22Rv1 (cell line): ENCODE data around the gene KIAA0586.

ENCODE experiments used
- ZFX ChIP-seq: fragments of 450-650 bp; IDR thresholded peaks from 2 replicates; pipeline ENCODE4 v1.6.1; 2017; ENCODE audit warnings: antibody characterized with exemption, borderline replicate concordance
- TF ChIP-seq, protein P1 (sequence below): fragments of 450-650 bp; IDR thresholded peaks from 2 replicates; pipeline ENCODE4 v1.5.1; 2017; ENCODE audit warnings: mild to moderate bottlenecking

DNA sequence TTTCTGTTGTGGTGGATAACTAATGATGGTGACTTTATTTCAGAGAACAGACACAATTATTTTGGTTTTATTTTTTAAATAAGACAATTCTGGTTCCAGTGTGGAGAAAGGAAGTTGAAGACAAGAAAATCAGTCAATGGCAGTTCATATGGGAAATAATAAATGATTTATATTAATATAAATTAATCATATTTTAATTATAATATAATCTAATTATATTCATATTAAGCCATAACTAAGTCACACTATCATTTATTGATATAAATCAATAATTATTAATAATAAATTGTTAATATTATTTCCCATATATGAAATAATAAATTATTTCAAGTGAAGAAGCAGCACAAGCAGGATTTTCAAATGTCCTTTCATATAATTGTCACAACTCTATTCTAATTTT, 29.0 kb upstream of the KIAA0586 start:
- TF ChIP-seq, protein P1, sequence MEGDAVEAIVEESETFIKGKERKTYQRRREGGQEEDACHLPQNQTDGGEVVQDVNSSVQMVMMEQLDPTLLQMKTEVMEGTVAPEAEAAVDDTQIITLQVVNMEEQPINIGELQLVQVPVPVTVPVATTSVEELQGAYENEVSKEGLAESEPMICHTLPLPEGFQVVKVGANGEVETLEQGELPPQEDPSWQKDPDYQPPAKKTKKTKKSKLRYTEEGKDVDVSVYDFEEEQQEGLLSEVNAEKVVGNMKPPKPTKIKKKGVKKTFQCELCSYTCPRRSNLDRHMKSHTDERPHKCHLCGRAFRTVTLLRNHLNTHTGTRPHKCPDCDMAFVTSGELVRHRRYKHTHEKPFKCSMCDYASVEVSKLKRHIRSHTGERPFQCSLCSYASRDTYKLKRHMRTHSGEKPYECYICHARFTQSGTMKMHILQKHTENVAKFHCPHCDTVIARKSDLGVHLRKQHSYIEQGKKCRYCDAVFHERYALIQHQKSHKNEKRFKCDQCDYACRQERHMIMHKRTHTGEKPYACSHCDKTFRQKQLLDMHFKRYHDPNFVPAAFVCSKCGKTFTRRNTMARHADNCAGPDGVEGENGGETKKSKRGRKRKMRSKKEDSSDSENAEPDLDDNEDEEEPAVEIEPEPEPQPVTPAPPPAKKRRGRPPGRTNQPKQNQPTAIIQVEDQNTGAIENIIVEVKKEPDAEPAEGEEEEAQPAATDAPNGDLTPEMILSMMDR: no peak
- TF ChIP-seq ZFX: no peak
